ENCODE data around the gene SEMA6A. TPM values are rescaled to one million over a fixed set of nuclear protein-coding genes. Genes with fewer than 3 reads are reported as not detected.

SEMA6A gene
- total RNA-seq, 1 donor from 2014 or later = 2.6 TPM

DNA sequence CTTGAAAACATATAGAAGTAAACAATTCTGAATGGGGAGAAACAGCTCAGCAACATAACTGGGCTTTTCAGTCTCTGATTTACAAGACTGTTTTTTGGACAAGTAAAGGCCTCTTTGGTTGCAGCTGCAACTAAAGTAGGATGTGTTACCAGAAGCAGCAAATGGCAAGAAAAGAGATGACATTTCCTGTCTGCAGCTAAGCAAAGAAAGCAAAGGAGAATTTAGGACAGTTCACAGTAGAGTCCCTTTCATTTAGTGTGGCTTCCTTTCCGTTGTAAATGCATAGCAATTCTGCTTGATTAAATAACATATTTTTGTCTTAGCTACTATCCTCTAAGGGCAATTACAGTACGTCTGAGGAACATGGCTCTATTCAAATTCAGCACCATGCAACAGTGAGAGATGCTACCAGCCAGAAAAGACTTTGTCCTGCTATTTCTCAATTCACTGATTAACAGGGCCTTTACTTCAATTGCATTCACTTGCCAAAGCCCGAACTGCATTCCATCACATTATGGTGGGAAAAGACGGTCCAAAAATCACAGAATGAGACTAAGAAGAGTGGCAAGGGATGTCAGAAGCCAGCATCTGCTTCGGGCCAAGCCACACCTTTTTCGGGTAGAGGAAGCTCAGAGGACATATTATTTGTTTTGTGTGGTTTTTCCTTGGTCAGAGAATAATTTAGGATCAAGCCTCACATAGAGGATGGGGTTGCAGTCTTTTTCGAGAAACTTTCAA lies 107.7 kb downstream of the SEMA6A start:
- H3K4me3 Mint-ChIP-seq (ENCODE audit: unreplicated experiment) = no peak overlapping the region
- TF ChIP-seq, protein P1, sequence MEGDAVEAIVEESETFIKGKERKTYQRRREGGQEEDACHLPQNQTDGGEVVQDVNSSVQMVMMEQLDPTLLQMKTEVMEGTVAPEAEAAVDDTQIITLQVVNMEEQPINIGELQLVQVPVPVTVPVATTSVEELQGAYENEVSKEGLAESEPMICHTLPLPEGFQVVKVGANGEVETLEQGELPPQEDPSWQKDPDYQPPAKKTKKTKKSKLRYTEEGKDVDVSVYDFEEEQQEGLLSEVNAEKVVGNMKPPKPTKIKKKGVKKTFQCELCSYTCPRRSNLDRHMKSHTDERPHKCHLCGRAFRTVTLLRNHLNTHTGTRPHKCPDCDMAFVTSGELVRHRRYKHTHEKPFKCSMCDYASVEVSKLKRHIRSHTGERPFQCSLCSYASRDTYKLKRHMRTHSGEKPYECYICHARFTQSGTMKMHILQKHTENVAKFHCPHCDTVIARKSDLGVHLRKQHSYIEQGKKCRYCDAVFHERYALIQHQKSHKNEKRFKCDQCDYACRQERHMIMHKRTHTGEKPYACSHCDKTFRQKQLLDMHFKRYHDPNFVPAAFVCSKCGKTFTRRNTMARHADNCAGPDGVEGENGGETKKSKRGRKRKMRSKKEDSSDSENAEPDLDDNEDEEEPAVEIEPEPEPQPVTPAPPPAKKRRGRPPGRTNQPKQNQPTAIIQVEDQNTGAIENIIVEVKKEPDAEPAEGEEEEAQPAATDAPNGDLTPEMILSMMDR (IDR thresholded peaks at IDR 0.05) = no peak
- DNase-seq (ENCODE audit: extremely low spot score, unreplicated experiment) = no peak
- H3K4me1 Mint-ChIP-seq (ENCODE audit: unreplicated experiment) = no peaks in the 10 kb centered on the region
- peaks cover 10% of the 10 kb centered on the region for H3K36me3 Mint-ChIP-seq (ENCODE audit: unreplicated experiment)
- no peaks in the 10 kb centered on the region for H3K27me3 Mint-ChIP-seq (ENCODE audit: unreplicated experiment)
- no peak overlapping the region for H3K27ac Mint-ChIP-seq (ENCODE audit: unreplicated experiment)
- peaks cover 8% of the 10 kb centered on the region for H3K9me3 Mint-ChIP-seq (ENCODE audit: unreplicated experiment)

- Mint-ChIP-seq H3K27ac (ENCODE audit: unreplicated experiment) (no peak overlapping the region), H3K4me1 (ENCODE audit: unreplicated experiment) (no peaks in the 10 kb centered on the region), H3K36me3 (ENCODE audit: unreplicated experiment) (peaks cover 10% of the 10 kb centered on the region), H3K9me3 (ENCODE audit: unreplicated experiment) (peaks cover 8% of the 10 kb centered on the region), H3K4me3 (ENCODE audit: unreplicated experiment) (no peak overlapping the region), H3K27me3 (ENCODE audit: unreplicated experiment) (no peaks in the 10 kb centered on the region)
- TF ChIP-seq, protein P1 (IDR thresholded peaks at IDR 0.05) = no peak
- DNase-seq (ENCODE audit: extremely low spot score, unreplicated experiment) = no peak
Measured at GRCh38 chr5:116465411-116465810, 109.2 kb downstream of the SEMA6A start.

- Mint-ChIP-seq H3K4me3 (ENCODE audit: unreplicated experiment) (no peak overlapping the region), H3K27me3 (ENCODE audit: unreplicated experiment) (no peaks in the 10 kb centered on the region), H3K27ac (ENCODE audit: unreplicated experiment) (no peak overlapping the region), H3K9me3 (ENCODE audit: unreplicated experiment) (peaks cover 8% of the 10 kb centered on the region), H3K4me1 (ENCODE audit: unreplicated experiment) (no peaks in the 10 kb centered on the region), H3K36me3 (ENCODE audit: unreplicated experiment) (peaks cover 10% of the 10 kb centered on the region)
- TF ChIP-seq, protein P1 (IDR thresholded peaks at IDR 0.05) = no peak
- no peak for DNase-seq (ENCODE audit: extremely low spot score, unreplicated experiment)
Measured at GRCh38 chr5:116464144-116464708, 110.4 kb downstream of the SEMA6A start.

DNA sequence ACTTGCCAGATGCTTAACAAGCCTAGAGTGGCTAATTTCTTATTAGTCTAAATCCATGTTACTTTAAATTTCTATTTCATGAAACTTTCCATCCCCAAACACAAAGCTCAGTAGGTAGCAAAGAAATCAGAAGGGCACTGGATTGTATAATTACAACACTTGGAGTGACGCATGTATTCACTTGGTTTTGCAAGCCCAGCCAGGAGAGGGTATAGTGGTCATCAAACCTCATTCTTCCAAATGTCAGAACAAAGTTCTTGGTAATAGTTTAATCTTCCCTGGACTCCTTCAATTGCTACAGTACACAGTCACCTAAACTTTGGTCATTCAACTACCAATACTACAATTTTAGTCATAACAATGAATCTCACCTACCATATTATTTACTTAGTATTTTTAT lies 112.1 kb downstream of the SEMA6A start:
- Mint-ChIP-seq H3K36me3 (ENCODE audit: unreplicated experiment) (peaks cover 2% of the 10 kb centered on the region), H3K4me1 (ENCODE audit: unreplicated experiment) (no peaks in the 10 kb centered on the region), H3K27ac (ENCODE audit: unreplicated experiment) (no peak overlapping the region), H3K27me3 (ENCODE audit: unreplicated experiment) (no peaks in the 10 kb centered on the region), H3K9me3 (ENCODE audit: unreplicated experiment) (no peaks in the 10 kb centered on the region), H3K4me3 (ENCODE audit: unreplicated experiment) (no peak overlapping the region)
- TF ChIP-seq, protein P1 (IDR thresholded peaks at IDR 0.05) = no peak
- no peak for DNase-seq (ENCODE audit: extremely low spot score, unreplicated experiment)

DNA sequence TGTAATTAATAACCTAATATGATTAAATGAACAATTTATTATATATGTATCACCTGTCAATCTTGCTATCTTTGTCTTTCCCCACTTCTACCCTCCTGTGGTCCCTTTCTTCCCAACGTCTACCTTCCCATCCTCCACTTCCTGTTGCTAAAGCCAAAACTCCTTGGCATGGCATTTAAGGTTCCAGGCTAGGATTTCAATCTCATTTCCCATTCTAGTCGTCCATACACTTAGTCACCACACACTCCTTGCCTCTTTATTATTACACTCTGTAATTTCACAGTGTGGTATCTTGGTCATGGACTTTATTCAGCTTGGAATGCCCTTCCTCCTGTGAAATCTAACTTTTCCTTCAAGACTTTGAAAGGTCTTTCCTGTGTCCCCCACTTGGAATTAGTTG lies 115.3 kb downstream of the SEMA6A start:
- Mint-ChIP-seq H3K36me3 (ENCODE audit: unreplicated experiment) (no peaks in the 10 kb centered on the region), H3K4me1 (ENCODE audit: unreplicated experiment) (peaks cover 12% of the 10 kb centered on the region), H3K9me3 (ENCODE audit: unreplicated experiment) (no peaks in the 10 kb centered on the region), H3K27ac (ENCODE audit: unreplicated experiment) (no peak overlapping the region), H3K27me3 (ENCODE audit: unreplicated experiment) (no peaks in the 10 kb centered on the region), H3K4me3 (ENCODE audit: unreplicated experiment) (no peak overlapping the region)
- DNase-seq (ENCODE audit: extremely low spot score, unreplicated experiment) = no peak
- TF ChIP-seq, protein P1 (IDR thresholded peaks at IDR 0.05) = no peak

Measured in osteocyte (in vitro differentiated cells).